ENCODE results near the gene OR4C11.

OR4C11 gene

DNA sequence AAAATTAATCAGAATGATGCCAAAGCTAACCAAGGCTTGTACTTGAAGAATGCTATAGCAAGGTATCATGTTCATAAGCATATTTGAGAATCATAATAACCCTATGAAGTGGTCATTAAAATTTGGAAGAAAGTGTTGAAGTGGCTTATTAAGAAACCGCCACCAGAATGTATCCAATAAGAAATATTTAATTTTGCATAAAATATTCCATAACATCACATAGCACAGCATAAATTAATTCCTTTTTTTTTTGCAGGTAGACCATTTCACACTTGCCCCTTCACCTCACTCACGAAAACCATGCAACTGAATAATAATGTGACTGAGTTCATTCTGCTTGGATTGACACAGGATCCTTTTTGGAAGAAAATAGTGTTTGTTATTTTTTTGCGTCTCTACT lies 35.6 kb downstream of the OR4C11 start, which contains the start of gene OR4C16:
Gene OR4C16, plus strand, starts transcription at position 301 of the 400 bp plus-strand sequence. Its CDS starts 0 bp downstream, at position 301.
- no peak for TF ChIP-seq CTCF (conservative IDR thresholded peaks at IDR 0.05; ENCODE audit: low read depth, low read length)
- no peak for DNase-seq (ENCODE audit: low read depth)
- no peak within 1 kb of the TSS for H3K4me3 ChIP-seq (ENCODE audit: low read length)

DNA sequence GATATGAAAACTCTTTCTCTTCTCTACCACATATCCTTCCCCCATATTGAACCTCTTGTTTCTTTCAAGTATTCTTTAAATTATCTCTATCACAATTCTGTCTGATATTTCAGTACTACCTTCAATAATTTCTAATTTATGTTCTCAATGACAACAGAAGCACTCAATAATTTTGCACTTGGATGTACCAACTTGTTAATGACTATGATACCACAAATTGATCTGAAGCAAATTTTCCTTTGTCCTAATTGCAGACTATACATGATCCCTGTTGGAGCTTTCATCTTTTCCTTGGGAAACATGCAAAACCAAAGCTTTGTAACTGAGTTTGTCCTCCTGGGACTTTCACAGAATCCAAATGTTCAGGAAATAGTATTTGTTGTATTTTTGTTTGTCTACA lies 53.3 kb downstream of the OR4C11 start, which contains the start of gene OR4C15:
Gene OR4C15, plus strand, starts transcription at position 301 of the 400 bp plus-strand sequence. Its CDS starts 0 bp downstream, at position 301.
- DNase-seq (ENCODE audit: low read depth): no peak
- no peak within 1 kb of the TSS for H3K4me3 ChIP-seq (ENCODE audit: low read length)
- TF ChIP-seq CTCF (conservative IDR thresholded peaks at IDR 0.05; ENCODE audit: low read depth, low read length): no peak

Measured in retinal pigment epithelial cell (primary cell).